ENCODE results near the gene LDLRAD2.
A peak's percentile ranks its signal among the peaks of the same experiment; 100 is the strongest.

The LDLRAD2 gene

DNA sequence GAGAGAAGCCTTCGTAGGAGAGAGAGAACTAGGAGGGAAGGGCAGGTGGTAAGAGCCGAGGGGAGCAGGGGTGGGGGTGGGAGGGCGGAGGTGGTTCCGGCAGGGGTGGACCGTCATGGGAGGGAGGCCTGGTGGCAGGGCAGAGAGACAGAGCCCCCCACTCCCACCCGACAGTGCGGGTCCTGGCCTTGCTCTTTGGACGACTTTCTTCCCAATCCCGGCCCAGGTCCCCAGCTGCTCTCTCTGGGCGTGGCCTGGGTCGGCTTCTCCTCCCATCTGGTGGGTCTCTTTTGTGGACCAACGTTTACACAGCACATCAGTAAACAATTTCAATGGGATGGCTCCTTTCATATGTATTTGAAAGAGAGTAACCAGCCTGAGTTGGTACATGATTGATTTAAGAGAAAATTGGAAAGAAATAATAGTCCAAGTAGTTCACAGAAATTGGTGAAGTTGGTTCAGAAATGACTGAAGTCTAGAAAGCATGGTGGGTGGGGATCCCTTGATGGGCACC lies 56.9 kb downstream of the LDLRAD2 start:
- peak overlapping the region; percentile 58 for H3K27ac ChIP-seq
- TF ChIP-seq, protein P1, sequence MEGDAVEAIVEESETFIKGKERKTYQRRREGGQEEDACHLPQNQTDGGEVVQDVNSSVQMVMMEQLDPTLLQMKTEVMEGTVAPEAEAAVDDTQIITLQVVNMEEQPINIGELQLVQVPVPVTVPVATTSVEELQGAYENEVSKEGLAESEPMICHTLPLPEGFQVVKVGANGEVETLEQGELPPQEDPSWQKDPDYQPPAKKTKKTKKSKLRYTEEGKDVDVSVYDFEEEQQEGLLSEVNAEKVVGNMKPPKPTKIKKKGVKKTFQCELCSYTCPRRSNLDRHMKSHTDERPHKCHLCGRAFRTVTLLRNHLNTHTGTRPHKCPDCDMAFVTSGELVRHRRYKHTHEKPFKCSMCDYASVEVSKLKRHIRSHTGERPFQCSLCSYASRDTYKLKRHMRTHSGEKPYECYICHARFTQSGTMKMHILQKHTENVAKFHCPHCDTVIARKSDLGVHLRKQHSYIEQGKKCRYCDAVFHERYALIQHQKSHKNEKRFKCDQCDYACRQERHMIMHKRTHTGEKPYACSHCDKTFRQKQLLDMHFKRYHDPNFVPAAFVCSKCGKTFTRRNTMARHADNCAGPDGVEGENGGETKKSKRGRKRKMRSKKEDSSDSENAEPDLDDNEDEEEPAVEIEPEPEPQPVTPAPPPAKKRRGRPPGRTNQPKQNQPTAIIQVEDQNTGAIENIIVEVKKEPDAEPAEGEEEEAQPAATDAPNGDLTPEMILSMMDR (conservative IDR thresholded peaks at IDR 0.05) = no peak

DNA sequence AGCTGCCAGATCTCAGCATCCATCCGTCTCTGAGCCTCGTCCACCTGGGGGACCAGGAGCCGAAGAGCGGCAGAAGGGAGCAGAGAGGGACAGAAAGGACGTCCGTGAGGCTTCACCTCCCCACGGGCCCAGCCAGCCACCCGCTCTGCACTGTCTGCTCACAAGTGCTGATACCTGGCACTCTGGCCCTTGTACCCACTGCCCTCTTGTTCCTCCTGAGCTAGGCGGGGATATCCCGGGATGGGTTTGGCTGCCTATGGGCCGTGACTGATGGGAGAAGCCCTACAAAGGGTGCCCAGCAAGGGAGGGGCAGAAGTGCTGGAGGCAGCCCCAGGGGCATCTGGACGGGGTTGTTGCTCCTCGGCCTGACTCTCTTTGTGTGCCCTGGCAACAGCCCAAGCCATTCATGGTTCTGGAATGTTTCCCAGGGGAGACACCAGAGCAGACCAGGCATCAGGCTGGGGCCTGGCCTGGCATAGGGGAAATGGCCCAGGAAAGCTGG lies 57.6 kb downstream of the LDLRAD2 start:
- TF ChIP-seq, protein P1 (conservative IDR thresholded peaks at IDR 0.05) = no peak
- H3K27ac ChIP-seq = peak overlapping the region; percentile 58

- H3K27ac ChIP-seq = peak overlapping the region; percentile 58
- TF ChIP-seq, protein P1 (conservative IDR thresholded peaks at IDR 0.05) = no peak
Observed at GRCh38 chr1:21870611-21871010, 58.5 kb downstream of the LDLRAD2 start.

DNA sequence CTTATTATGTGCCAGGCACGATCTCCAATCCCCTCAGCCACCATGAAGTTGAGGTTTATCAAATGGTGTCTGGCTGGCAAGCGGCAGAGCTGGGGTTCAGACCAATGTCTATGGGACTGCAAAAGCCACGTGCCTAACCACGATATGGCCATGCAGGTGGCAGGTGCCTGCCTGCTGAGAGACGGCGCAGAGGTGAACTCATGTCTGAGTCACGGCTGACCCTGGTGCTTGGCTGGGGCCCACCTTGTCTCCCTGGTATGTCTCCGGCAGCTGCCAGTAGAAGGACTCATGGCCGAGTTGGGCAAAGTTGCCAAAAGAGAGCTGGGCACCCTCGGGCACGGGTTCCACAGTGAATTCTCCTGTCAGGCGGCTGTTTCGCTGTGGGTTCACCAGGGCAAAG lies 59.9 kb downstream of the LDLRAD2 start:
- TF ChIP-seq, protein P1 (conservative IDR thresholded peaks at IDR 0.05) = no peak
- H3K27ac ChIP-seq = no peak overlapping the region

- H3K27ac ChIP-seq = no peak overlapping the region
- TF ChIP-seq, protein P1 (conservative IDR thresholded peaks at IDR 0.05) = no peak
Observed at GRCh38 chr1:21872445-21873079, 60.5 kb downstream of the LDLRAD2 start.

DNA sequence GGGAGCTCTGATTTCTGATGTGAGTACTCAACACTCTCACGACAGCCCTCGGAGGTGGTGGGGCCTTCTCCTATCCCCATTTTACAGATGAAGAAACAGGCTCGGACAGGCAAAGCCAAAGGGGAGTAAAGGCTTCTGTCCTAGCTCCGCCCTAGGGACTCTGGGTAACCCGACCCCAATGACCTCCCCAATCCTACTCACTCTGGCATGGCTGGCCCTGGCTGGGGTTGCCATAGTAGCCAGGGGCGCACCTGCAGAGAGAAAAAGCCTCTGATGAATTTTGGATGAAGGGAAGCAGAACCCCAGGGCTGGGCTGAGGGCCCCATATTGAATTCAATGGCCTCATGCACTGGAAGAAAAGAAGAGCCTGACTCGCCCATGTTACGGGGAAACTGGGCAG lies 61.1 kb downstream of the LDLRAD2 start:
- no peak overlapping the region for H3K27ac ChIP-seq
- TF ChIP-seq, protein P1 (conservative IDR thresholded peaks at IDR 0.05) = no peak

- no peak overlapping the region for H3K27ac ChIP-seq
- TF ChIP-seq, protein P1 (conservative IDR thresholded peaks at IDR 0.05) = no peak
Observed at GRCh38 chr1:21873761-21874160, 61.7 kb downstream of the LDLRAD2 start.
